ENCODE data around the gene BLCAP.
"Not testable (repeated sequence)": the region's sequence is repeated elsewhere in the genome, so short reads cannot be mapped to it uniquely, and the experiment has no call there.

Gene BLCAP

DNA sequence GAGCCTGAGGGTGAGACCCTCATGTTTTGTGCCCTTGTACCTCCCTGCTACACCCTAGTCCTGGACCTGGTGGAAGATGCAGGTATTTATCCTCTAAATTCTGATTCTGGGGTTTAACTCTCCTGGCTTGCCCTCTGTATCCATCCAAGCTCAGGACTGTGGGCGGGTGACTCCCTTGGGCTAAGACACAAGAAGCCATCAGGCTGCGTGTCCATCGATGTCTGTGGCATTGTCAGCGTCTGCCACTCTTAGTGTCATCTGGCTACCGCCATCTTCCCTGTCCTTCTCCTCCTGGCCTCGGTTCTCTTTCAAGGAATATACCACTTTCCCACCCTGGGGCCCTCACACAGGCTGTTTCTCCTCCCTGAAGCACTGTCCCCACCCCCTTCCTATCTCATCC lies 28.9 kb upstream of the BLCAP start:
- no peak for DNase-seq (ENCODE audit: low read depth in 2 of 2)
- no peak for TF ChIP-seq CTCF (IDR thresholded peaks at IDR 0.05; ENCODE audit: low read depth, low read length)
- no peak overlapping the region for H3K4me3 ChIP-seq (replicated peaks in 1 of 2; ENCODE audit: low read depth in 2 of 2, low read length in 2 of 2)

DNA sequence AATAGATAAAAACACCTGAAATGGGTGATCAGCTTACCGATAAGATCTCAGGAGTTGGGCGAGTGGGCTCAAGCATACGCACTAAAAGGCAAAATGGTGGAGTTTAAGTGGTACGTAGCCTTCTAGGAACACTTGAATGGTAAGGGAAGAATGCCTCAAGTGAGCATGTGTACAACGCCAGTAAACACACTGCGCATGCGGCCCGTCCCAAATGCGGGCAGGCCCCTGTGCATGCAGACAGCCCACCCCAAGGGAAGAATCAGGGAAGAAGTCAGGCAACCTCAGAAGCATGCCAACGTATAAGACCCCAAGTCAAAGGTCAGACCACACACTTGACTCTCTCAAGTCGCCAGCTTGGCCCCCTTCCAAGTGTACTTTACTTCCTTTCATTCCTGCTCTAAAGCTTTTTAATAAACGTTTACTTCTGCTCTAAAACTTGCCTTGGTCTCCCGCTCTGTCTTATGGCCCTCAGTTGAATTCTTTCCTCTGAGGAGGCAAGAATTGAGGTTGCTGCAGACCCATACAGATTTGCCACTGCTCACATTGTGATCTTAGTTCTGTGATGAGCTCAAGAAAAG lies 27.1 kb upstream of the BLCAP start:
- not testable (repeated sequence) for DNase-seq (ENCODE audit: low read depth in 2 of 2); H3K4me3 ChIP-seq (replicated peaks in 1 of 2; ENCODE audit: low read depth in 2 of 2, low read length in 2 of 2)

DNA sequence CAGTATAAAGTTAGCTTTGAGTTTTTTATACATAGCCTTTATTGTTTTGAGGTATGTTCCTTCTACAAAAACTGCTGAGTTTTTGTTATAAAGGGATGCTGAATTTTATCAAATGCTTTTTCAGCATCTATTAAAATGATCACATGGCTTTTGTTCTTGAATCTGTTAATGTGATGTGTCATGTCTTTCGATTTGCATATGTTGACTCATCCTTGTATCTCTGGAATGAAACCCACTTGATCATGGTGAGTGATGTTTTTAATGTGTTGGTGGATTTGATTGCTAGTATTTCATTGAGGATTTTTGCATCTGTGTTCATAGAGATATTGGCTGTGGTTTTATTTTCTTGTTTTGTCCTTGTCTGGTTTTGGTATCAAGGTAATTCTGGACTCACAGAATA lies 24.7 kb upstream of the BLCAP start:
- DNase-seq (ENCODE audit: low read depth in 2 of 2), result peak in 1 of 2 donors; percentile 26
- no peak overlapping the region for H3K4me3 ChIP-seq (replicated peaks in 1 of 2; ENCODE audit: low read depth in 2 of 2, low read length in 2 of 2)
- TF ChIP-seq CTCF (IDR thresholded peaks at IDR 0.05; ENCODE audit: low read depth, low read length), result no peak

DNA sequence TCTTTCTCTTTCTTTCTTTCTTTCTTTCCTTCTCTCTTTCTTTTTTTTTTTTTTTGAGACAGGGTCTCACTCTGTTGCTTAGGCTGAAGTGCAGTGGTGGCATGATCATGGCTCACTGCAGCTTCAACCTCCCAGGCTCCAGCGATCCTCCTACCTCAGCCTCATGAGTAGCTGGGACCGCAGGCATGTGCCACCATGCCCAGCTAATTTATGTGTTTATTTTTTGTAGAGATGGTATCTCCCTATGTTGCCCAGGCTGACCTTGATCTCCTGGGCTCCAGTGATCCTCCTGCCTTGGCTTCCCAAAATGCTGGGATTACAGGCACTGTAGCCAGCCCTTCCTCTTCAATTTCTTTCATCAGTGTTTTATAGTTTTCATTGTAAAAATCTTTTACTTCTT lies 24.0 kb upstream of the BLCAP start:
- not testable (repeated sequence) for H3K4me3 ChIP-seq (replicated peaks in 1 of 2; ENCODE audit: low read depth in 2 of 2, low read length in 2 of 2); DNase-seq (ENCODE audit: low read depth in 2 of 2)

DNA sequence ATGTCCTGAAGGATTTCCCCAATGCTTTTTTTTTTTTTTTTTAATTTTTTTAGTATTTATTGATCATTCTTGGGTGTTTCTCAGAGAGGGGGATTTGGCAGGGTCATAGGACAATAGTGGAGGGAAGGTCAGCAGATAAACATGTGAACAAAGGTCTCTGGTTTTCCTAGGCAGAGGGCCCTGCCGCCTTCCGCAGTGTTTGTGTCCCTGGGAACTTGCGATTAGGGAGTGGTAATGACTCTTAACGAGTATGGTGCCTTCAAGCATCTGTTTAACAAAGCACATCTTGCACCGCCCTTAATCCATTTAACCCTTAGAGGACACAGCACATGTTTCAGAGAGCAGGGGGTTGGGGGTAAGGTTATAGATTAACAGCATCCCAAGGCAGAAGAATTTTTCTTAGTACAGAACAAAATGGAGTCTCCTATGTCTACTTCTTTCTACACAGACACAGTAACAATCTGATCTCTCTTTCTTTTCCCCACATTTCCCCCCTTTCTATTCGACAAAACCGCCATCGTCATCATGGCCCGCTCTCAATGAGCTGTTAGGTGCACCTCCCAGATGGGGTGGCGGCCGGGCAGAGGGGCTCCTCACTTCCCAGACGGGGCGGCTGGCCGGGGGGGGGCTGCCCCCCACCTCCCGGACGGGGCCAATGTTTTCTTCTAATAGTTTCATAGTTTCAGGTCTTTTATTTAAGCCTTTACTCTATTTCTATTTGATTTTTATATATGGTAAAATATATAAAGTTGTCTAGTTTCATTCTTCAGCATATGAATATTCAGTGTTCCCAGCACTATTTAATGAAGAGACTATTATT lies 22.6 kb upstream of the BLCAP start:
- not testable (repeated sequence) for H3K4me3 ChIP-seq (replicated peaks in 1 of 2; ENCODE audit: low read depth in 2 of 2, low read length in 2 of 2); DNase-seq (ENCODE audit: low read depth in 2 of 2)

GRCh38 chr20:37547912-37548311 lies 20.2 kb upstream of the BLCAP start:
- DNase-seq (ENCODE audit: low read depth in 2 of 2), result no peak
- TF ChIP-seq CTCF (IDR thresholded peaks at IDR 0.05; ENCODE audit: low read depth, low read length), result no peak
- H3K4me3 ChIP-seq (replicated peaks in 1 of 2; ENCODE audit: low read depth in 2 of 2, low read length in 2 of 2), result no peak overlapping the region

DNA sequence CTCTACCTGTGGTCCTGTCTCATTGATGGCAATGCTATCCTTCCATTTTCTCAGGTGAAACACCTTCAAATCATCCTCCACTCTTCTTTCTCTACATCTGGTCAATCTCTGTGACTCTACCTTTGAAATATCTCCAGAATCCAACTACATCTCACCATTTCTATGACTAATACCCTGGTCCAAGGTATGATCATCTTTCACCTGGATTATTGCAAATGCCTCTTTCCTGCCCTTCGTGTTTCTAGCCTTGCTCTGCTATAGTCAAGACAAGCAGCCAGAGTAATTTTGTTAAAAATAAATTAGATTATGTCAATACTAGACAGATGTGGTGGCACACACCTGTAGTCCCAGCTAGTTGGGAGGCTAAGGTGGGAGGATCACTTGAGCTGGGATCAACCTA lies 17.8 kb upstream of the BLCAP start:
- no peak for TF ChIP-seq CTCF (IDR thresholded peaks at IDR 0.05; ENCODE audit: low read depth, low read length)

DNA sequence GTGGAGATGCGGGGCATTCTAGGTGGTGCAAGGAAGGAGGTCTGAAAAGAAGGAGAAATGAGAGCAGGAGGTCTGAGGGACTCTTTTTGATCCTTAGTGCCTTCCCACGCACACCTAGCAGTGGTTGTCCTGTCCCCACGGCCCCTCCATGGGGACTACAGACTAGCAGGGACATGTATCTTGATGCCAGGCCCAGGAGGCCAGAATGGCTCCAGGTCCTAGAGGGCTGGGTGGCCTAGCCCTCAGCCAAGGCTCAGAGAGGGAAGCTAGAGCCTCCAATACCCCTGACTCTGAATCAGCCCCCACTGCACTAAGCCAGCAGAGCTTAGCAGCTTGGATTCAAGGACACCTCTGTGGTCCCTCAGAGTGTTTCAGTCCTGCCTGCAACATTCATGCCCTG lies 16.7 kb upstream of the BLCAP start:
- DNase-seq (ENCODE audit: low read depth in 2 of 2), result no peak
- TF ChIP-seq CTCF (IDR thresholded peaks at IDR 0.05; ENCODE audit: low read depth, low read length), result no peak

More for the DNA sequence above, 17.8 kb upstream of the BLCAP start:
- no peak for DNase-seq (ENCODE audit: low read depth in 2 of 2)
- H3K4me3 ChIP-seq (replicated peaks in 1 of 2; ENCODE audit: low read depth in 2 of 2, low read length in 2 of 2), result no peak overlapping the region

More for the DNA sequence above, 16.7 kb upstream of the BLCAP start:
- H3K4me3 ChIP-seq (replicated peaks in 1 of 2; ENCODE audit: low read depth in 2 of 2, low read length in 2 of 2), result no peak overlapping the region

All from cardiac fibroblast (primary cell).